ENCODE results near the gene ABR. TPM values are rescaled to one million over a fixed set of nuclear protein-coding genes. Genes with fewer than 3 reads are reported as not detected.
A peak's percentile ranks its signal among the peaks of the same experiment; 100 is the strongest.

ABR gene
- polyA plus RNA-seq, 2 of the 4 experiments (the other 2 are of a cell fraction): 70.9 to 73.8 TPM

GRCh38 chr17:954431-955164 is 225.2 kb downstream of the ABR start (continued):
- TF ChIP-seq, protein P1, sequence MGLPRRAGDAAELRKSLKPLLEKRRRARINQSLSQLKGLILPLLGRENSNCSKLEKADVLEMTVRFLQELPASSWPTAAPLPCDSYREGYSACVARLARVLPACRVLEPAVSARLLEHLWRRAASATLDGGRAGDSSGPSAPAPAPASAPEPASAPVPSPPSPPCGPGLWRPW (IDR thresholded peaks at IDR 0.05): peak; percentile 37; the same call in 1 of the 2 replicates
- TF ChIP-seq, protein P2, sequence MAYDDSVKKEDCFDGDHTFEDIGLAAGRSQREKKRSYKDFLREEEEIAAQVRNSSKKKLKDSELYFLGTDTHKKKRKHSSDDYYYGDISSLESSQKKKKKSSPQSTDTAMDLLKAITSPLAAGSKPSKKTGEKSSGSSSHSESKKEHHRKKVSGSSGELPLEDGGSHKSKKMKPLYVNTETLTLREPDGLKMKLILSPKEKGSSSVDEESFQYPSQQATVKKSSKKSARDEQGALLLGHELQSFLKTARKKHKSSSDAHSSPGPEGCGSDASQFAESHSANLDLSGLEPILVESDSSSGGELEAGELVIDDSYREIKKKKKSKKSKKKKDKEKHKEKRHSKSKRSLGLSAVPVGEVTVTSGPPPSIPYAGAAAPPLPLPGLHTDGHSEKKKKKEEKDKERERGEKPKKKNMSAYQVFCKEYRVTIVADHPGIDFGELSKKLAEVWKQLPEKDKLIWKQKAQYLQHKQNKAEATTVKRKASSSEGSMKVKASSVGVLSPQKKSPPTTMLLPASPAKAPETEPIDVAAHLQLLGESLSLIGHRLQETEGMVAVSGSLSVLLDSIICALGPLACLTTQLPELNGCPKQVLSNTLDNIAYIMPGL (CRISPR knock-in tag; IDR thresholded peaks at IDR 0.05; ENCODE audit: borderline replicate concordance): no peak
- no peak for TF ChIP-seq ZFP36 (IDR thresholded peaks at IDR 0.05; ENCODE audit: borderline replicate concordance, partially characterized antibody)
- no peak for TF ChIP-seq MYC (IDR thresholded peaks at IDR 0.05; ENCODE audit: borderline replicate concordance, low read length)
- peak in 1 of 2 experiments; percentile 43; a peak in 2 of 5 replicates for TF ChIP-seq JUN (IDR thresholded peaks at IDR 0.05)
- no peak for TF ChIP-seq BHLHE40 (IDR thresholded peaks at IDR 0.05; ENCODE audit: low read depth, low read length)
- TF ChIP-seq NR3C1 (IDR thresholded peaks at IDR 0.05): no peak
- no peak for TF ChIP-seq JUNB (IDR thresholded peaks at IDR 0.05)
- 0 out of 2 replicates have a peak, but pooled peaks have one; percentile 62 for TF ChIP-seq ATOH8 (CRISPR knock-in tag; IDR thresholded peaks at IDR 0.05; ENCODE audit: low read depth)
- TF ChIP-seq MAZ (IDR thresholded peaks at IDR 0.05; ENCODE audit: borderline replicate concordance, low read depth, low read length): no peak
- no peak for TF ChIP-seq KDM5A (IDR thresholded peaks at IDR 0.05)
- no peak for TF ChIP-seq FOSB (CRISPR knock-in tag; IDR thresholded peaks at IDR 0.05)

- TF ChIP-seq ATOH8 (CRISPR knock-in tag; IDR thresholded peaks at IDR 0.05; ENCODE audit: low read depth) (no peak), CBX2 (IDR thresholded peaks at IDR 0.05; ENCODE audit: borderline replicate concordance, low read depth) (no peak), CEBPB (IDR thresholded peaks at IDR 0.05) (no peak), ZNF302 (CRISPR knock-in tag; IDR thresholded peaks at IDR 0.05) (no peak), MAFK (IDR thresholded peaks at IDR 0.05; ENCODE audit: partially characterized antibody) (no peak), BCL3 (IDR thresholded peaks at IDR 0.05) (no peak), E2F6 (IDR thresholded peaks at IDR 0.05; ENCODE audit: borderline replicate concordance, low read depth) (no peak), SMC3 (IDR thresholded peaks at IDR 0.05) (no peak), FOSB (CRISPR knock-in tag; IDR thresholded peaks at IDR 0.05) (no peak), TFCP2L1 (CRISPR knock-in tag; IDR thresholded peaks at IDR 0.05) (no peak), EHMT2 (IDR thresholded peaks at IDR 0.05; ENCODE audit: low read depth) (no peak), SREBF2 (IDR thresholded peaks at IDR 0.05) (no peak), NPAS2 (CRISPR knock-in tag; IDR thresholded peaks at IDR 0.05; ENCODE audit: borderline replicate concordance) (no peak), MAZ (IDR thresholded peaks at IDR 0.05; ENCODE audit: borderline replicate concordance, low read depth, low read length) (no peak)
- TF ChIP-seq, protein P3, sequence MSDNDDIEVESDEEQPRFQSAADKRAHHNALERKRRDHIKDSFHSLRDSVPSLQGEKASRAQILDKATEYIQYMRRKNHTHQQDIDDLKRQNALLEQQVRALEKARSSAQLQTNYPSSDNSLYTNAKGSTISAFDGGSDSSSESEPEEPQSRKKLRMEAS (IDR thresholded peaks at IDR 0.05): no peak
- TF ChIP-seq, protein P4, sequence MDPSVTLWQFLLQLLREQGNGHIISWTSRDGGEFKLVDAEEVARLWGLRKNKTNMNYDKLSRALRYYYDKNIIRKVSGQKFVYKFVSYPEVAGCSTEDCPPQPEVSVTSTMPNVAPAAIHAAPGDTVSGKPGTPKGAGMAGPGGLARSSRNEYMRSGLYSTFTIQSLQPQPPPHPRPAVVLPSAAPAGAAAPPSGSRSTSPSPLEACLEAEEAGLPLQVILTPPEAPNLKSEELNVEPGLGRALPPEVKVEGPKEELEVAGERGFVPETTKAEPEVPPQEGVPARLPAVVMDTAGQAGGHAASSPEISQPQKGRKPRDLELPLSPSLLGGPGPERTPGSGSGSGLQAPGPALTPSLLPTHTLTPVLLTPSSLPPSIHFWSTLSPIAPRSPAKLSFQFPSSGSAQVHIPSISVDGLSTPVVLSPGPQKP (IDR thresholded peaks at IDR 0.05; ENCODE audit: low read depth, low read length): no peak
- TF ChIP-seq, protein P5, sequence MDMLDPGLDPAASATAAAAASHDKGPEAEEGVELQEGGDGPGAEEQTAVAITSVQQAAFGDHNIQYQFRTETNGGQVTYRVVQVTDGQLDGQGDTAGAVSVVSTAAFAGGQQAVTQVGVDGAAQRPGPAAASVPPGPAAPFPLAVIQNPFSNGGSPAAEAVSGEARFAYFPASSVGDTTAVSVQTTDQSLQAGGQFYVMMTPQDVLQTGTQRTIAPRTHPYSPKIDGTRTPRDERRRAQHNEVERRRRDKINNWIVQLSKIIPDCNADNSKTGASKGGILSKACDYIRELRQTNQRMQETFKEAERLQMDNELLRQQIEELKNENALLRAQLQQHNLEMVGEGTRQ (IDR thresholded peaks at IDR 0.05): no peak
- Histone ChIP-seq H3K27ac (peak overlapping the region; percentile 66 to 90; a peak in 4 of 6 replicates), H3K4me3 (no peak overlapping the region), H3K9me3 (0 out of 3 replicates have a peak, but pooled peaks cover 3% of the 10 kb centered on the region), H3K4me2 (no peak overlapping the region), H3K4me1 (peaks cover 63% of the 10 kb centered on the region)
- DNase-seq (ENCODE audit: low read depth in 1 of 2, low spot score in 1 of 2) (no peak), FAIRE-seq (no peak), ATAC-seq (no peak)
- CTCF ChIA-PET: no interaction called here
- WGBS (ENCODE audit: missing lambda C conversion rate): 93% methylated on average over 16 of the region's 16 CpGs
- POLR2A ChIA-PET: no interaction called here
These were observed 226.0 kb downstream of the ABR start for GRCh38 chr17:953767-954166.
